Neutrophil (primary cell): Measurements from ENCODE around the gene ZNRF2.
A peak's percentile ranks its signal among the peaks of the same experiment; 100 is the strongest.

Source experiments
- H3K27ac ChIP-seq: fragments of 200-600 bp; sonication (generic); 2 replicates; pipeline ENCODE4 v1.5.1; 2016; ENCODE audit warnings: mild to moderate bottlenecking, moderate library complexity
- H3K27me3 ChIP-seq: fragments of 200-600 bp; sonication (generic); 2 replicates; pipeline ENCODE4 v1.6.0; 2016; ENCODE audit warnings: mild to moderate bottlenecking
- H3K36me3 ChIP-seq: fragments of 200-600 bp; sonication (generic); 2 replicates; pipeline ENCODE4 v1.5.1; 2017
- H3K4me1 ChIP-seq, 2 experiments: fragments of 200-600 bp in 1 of 2; sonication (generic) in 1 of 2; 1 replicate in 1 of 2; 2 replicates in 1 of 2; pipeline versions ENCODE4 v1.5.1 to v1.6.1; 2013 to 2016; ENCODE audit warnings: low read depth in 1 of 2, low read length in 1 of 2, mild to moderate bottlenecking in 1 of 2, moderate library complexity in 1 of 2; ENCODE audit not compliant: control insufficient read depth in 1 of 2, insufficient read depth in 1 of 2
- H3K4me3 ChIP-seq, 2 experiments: fragments of 200-600 bp in 1 of 2; sonication (generic) in 1 of 2; 1 replicate in 1 of 2; 2 replicates in 1 of 2; pipeline ENCODE4 v1.5.1; 2013 to 2016; ENCODE audit warnings: low read depth in 1 of 2, low read length in 1 of 2, mild to moderate bottlenecking in 1 of 2, moderate library complexity in 1 of 2
- H3K9me3 ChIP-seq: fragments of 200-600 bp; sonication (generic); 2 replicates; pipeline ENCODE4 v1.5.1; 2016
- TF ChIP-seq, protein P1 (sequence below): fragments of 200-600 bp; sonication (generic); IDR thresholded peaks from 2 replicates; pipeline ENCODE4 v1.5.1; 2016; ENCODE audit warnings: antibody characterized with exemption

The ZNRF2 gene

DNA sequence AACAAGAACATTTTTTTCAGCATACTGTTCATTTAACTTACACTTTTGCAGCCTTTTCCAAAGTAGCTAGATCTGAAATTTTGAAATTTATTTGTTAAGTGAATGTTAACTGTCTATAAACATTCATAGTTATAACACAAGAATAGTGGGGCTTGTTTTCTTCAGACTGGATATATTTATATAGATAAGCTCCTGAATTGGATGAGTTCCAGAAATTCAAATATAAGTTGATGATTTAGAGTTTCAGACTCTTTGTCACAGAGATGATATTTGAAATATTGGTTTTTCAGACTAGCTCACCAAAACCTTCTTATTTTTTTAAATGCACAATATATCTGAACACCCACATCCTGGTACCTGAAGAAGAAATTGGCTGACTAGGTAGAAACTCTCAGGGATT is 44.0 kb downstream of the ZNRF2 start:
- Histone ChIP-seq H3K27ac (no peak overlapping the region), H3K9me3 (no peaks in the 10 kb centered on the region), H3K4me1 (peaks cover 17 to 19% of the 10 kb centered on the region in 2 experiments), H3K36me3 (no peaks in the 10 kb centered on the region), H3K4me3 (no peak overlapping the region), H3K27me3 (no peaks in the 10 kb centered on the region)
- TF ChIP-seq, protein P1, sequence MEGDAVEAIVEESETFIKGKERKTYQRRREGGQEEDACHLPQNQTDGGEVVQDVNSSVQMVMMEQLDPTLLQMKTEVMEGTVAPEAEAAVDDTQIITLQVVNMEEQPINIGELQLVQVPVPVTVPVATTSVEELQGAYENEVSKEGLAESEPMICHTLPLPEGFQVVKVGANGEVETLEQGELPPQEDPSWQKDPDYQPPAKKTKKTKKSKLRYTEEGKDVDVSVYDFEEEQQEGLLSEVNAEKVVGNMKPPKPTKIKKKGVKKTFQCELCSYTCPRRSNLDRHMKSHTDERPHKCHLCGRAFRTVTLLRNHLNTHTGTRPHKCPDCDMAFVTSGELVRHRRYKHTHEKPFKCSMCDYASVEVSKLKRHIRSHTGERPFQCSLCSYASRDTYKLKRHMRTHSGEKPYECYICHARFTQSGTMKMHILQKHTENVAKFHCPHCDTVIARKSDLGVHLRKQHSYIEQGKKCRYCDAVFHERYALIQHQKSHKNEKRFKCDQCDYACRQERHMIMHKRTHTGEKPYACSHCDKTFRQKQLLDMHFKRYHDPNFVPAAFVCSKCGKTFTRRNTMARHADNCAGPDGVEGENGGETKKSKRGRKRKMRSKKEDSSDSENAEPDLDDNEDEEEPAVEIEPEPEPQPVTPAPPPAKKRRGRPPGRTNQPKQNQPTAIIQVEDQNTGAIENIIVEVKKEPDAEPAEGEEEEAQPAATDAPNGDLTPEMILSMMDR = no peak

DNA sequence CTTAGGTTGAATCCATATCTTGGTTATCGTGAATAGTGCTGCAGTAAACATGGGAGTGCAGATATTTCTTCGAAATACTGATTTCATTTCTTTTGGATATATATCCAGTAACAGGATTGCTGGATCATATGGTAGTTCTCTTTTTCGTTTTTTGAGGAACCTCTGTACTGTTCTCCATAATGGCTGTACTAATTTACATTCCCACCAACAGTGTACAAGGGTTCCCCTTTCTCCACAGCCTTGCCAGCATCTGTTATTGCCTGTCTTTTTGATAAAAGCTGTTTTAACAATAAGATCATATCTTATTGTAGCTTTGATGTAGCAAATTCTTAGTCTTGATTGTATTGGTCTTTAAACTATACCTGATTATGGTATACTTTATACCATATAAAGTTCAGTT is 45.3 kb downstream of the ZNRF2 start:
- Histone ChIP-seq H3K4me1 (peaks cover 17 to 19% of the 10 kb centered on the region in 2 experiments), H3K36me3 (no peaks in the 10 kb centered on the region), H3K9me3 (no peaks in the 10 kb centered on the region), H3K27ac (peak overlapping the region; percentile 61), H3K4me3 (no peak overlapping the region), H3K27me3 (no peaks in the 10 kb centered on the region)
- TF ChIP-seq, protein P1 = no peak

DNA sequence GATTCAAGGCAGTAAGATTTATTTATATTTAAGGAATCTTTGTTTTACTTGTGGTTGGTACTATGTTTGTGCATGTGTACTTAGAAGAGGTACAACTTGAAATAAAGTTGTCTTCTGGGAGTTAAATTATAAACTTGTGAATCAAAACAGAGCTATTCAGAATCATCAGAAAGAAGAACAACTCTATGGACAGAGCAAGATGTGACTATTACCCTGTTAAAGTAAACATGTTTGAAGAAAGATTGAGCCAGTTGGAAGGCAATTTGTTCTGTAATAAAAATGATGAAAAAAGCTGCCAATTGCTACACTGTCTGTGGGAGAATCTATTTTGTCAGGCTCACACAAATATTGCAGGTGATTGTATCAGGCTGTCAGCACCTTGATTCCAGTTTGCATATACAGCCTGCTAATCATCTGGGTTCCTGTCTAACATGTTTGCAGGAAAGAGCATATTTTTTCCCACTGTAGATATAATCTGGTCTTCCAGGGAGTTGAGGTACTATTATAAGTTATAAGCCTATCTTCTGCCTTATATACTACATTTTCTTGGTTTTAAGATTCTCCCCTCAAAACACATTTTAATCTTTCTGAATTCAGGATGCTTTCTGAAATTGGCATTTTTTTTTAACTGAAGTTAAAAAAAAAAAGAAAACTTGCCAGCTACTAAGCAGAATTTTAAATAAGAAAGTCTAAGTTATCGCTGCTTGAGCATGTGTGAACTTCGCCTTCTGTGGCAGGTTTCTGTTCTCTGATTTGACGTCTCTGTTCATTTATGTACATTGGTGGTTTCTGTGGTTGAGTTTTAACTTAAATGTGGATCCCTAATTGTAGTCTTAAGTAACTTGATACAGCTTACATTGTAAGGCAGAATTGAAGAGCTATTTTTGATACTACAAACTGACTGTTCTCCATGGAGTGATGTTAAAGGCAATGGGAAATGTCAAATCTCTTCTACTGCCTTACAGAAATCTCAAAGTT is 46.0 kb downstream of the ZNRF2 start:
- Histone ChIP-seq H3K27ac (peak overlapping the region; percentile 61), H3K27me3 (no peaks in the 10 kb centered on the region), H3K36me3 (no peaks in the 10 kb centered on the region), H3K9me3 (no peaks in the 10 kb centered on the region), H3K4me3 (no peak overlapping the region), H3K4me1 (peaks cover 17 to 19% of the 10 kb centered on the region in 2 experiments)
- TF ChIP-seq, protein P1 = no peak

DNA sequence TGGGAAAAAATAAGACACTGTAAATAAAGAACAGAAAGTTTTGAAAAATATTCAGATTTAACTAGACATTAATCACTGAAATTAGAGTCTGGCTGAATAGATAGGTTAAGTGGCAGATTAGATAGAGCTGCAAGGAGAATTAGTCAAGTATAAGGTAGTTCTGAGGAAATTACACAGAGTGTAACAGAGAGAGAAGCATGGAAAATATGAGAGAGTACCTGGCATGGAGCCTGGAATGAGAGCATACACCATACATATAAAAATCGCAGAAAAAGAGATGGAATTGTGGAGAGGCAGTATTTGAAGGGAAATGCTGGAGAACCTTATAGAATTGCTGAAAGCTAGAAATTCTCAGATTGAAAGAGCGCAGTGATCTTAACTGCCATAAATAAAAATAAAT is 46.9 kb downstream of the ZNRF2 start:
- no peak overlapping the region for H3K27ac ChIP-seq
- TF ChIP-seq, protein P1 = no peak

DNA sequence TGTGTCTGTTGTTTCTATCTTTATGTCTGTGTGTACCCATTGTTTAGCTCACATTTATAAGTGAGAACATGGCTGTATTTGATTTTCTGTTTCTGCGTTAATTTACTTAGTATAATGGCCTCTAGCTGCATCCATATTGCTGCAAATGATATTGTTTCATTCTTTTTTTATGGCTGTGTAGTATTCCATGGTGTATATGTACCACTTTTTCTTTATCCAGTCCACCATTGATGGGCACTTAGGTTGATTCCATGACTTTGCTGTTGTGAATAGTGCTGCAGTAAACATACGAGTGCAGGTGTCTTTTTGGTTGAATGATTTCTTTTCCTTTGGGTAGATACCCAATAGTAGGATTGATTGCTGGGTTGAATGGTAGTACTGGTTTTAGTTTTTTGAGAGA is 48.2 kb downstream of the ZNRF2 start:
- Histone ChIP-seq H3K27me3 (no peaks in the 10 kb centered on the region), H3K4me3 (no peak overlapping the region), H3K36me3 (no peaks in the 10 kb centered on the region), H3K27ac (no peak overlapping the region), H3K9me3 (no peaks in the 10 kb centered on the region), H3K4me1 (peaks cover 17 to 19% of the 10 kb centered on the region in 2 experiments)
- TF ChIP-seq, protein P1 = no peak

More for the DNA sequence above, 46.9 kb downstream of the ZNRF2 start:
- Histone ChIP-seq H3K36me3 (no peaks in the 10 kb centered on the region), H3K4me3 (no peak overlapping the region), H3K9me3 (no peaks in the 10 kb centered on the region), H3K4me1 (peaks cover 17 to 19% of the 10 kb centered on the region in 2 experiments), H3K27me3 (no peaks in the 10 kb centered on the region)
